T-cell (primary cell): ENCODE measurements around the gene CEP170B. TPM values are rescaled to one million over a fixed set of nuclear protein-coding genes. Genes with fewer than 3 reads are reported as not detected.

Experiments
- ATAC-seq, 4 experiments: fragments of 200-7000 bp in 3 of 4; fragments of 150-1000 bp in 1 of 4; cut with Tn5 transposase; replicated peaks in 1 of 4; 1 replicate in 3 of 4; 2 replicates in 1 of 4; pipeline ENCODE4 v1.10.0; 2021; ENCODE audit warnings: moderate library complexity in 3 of 4, mild to moderate bottlenecking in 2 of 4, moderate number of reproducible peaks in 1 of 4
- CTCF ChIA-PET, 2 donors: fragments of 300-600 bp; sonication (Branson Sonifier 250); formaldehyde crosslinking; loops; one replicate each; lab custom pipeline; 2022; ENCODE audit warnings: antibody characterized with exemption in 2 of 2; lab: Charles Lee
- POLR2A ChIA-PET, 2 donors: fragments of 300-600 bp; sonication (Branson Sonifier 250); formaldehyde crosslinking; loops; one replicate each; lab custom pipeline; 2022; ENCODE audit warnings: antibody characterized with exemption in 2 of 2; lab: Charles Lee
- DNase-seq, 35 experiments: peaks; one replicate each; pipeline versions ENCODE4 v3.0.0 to v3.0.0-alpha.2; 2013 to 2023
- H3K27ac ChIP-seq: one replicate; pipeline ENCODE4 v1.5.1; 2013; ENCODE audit warnings: low read length
- H3K27me3 ChIP-seq, 2 experiments: replicated peaks in 1 of 2; 1 replicate in 1 of 2; 2 replicates in 1 of 2; pipeline versions ENCODE4 v1.6.1 to v1.7.0; 2013; ENCODE audit warnings: low read length in 1 of 2, mixed read lengths in 1 of 2; ENCODE audit not compliant: control insufficient read depth in 2 of 2, insufficient read depth in 2 of 2; ENCODE audit errors: extremely low read depth in 1 of 2
- H3K36me3 ChIP-seq, 2 donors: 1 replicate in 1 of 2; 2 replicates in 1 of 2; pipeline versions ENCODE4 v1.6.1 to v1.7.0; 2013; ENCODE audit warnings: low read length in 1 of 2; ENCODE audit not compliant: control insufficient read depth in 2 of 2, insufficient read depth in 1 of 2; ENCODE audit errors: extremely low read depth in 1 of 2
- H3K4me1 ChIP-seq, 2 experiments: 1 replicate in 1 of 2; 2 replicates in 1 of 2; pipeline versions ENCODE4 v1.6.1 to v1.7.0; 2013; ENCODE audit warnings: low read length in 2 of 2, mixed read lengths in 1 of 2; ENCODE audit not compliant: insufficient read depth in 2 of 2, control insufficient read depth in 1 of 2; ENCODE audit errors: extremely low read depth in 1 of 2
- H3K4me3 ChIP-seq, 2 donors: 1 replicate in 1 of 2; 2 replicates in 1 of 2; pipeline versions ENCODE4 v1.5.1 to v1.7.0; 2013; ENCODE audit warnings: mild to moderate bottlenecking in 2 of 2, low read length in 1 of 2, moderate library complexity in 1 of 2; ENCODE audit not compliant: control insufficient read depth in 1 of 2; ENCODE audit errors: extremely low read depth in 1 of 2
- H3K9me3 ChIP-seq: 2 replicates; pipeline ENCODE4 v1.7.0; 2013
- H3K27ac Mint-ChIP-seq, 2 donors: one replicate each; pipeline ENCODE4 v1.8.0; 2020 to 2021; ENCODE audit warnings: mild to moderate bottlenecking in 2 of 2, mixed read lengths in 2 of 2
- H3K27me3 Mint-ChIP-seq, 2 donors: one replicate each; pipeline ENCODE4 v1.8.0; 2021 to 2022; ENCODE audit warnings: mixed read lengths in 2 of 2
- H3K36me3 Mint-ChIP-seq: one replicate; pipeline ENCODE4 v1.8.0; 2021; ENCODE audit warnings: mixed read lengths
- H3K4me1 Mint-ChIP-seq, 3 donors: one replicate each; pipeline ENCODE4 v1.8.0; 2020 to 2022; ENCODE audit warnings: mixed read lengths in 3 of 3, mild to moderate bottlenecking in 1 of 3
- H3K4me3 Mint-ChIP-seq, 3 donors: one replicate each; pipeline ENCODE4 v1.8.0; 2020 to 2022; ENCODE audit warnings: mild to moderate bottlenecking in 3 of 3, mixed read lengths in 3 of 3, moderate library complexity in 3 of 3
- H3K9me3 Mint-ChIP-seq, 3 donors: one replicate each; pipeline ENCODE4 v1.8.0; 2020 to 2022; ENCODE audit warnings: mixed read lengths in 3 of 3
- WGBS: methylation state at CpG from one replicate; pipeline ENCODE4 v1.1.5; 2013; ENCODE audit warnings: missing lambda C conversion rate; ENCODE audit not compliant: insufficient coverage; 5-methylcytosine and 5-hydroxymethylcytosine counted together
- total RNA-seq, 35 experiments: library from RNA in 6 of 35; stranded (reverse) in 6 of 35; fragments of 120-200 nt in 1 of 35; gene quantifications; one replicate each; pipeline versions ENCODE4 v1.2.1 to v1.2.4 and lab custom pipeline; 2013 to 2026

Gene CEP170B
- total RNA-seq, 5 donors from 2014 or later (not counting 1 experiment from before 2014, with no cell fraction given), result 2.8 to 11.2 (median 6.9) TPM

- H3K4me1 Mint-ChIP-seq, result peaks cover 0 to 6% (median 0%) of the 10 kb centered on the region in 3 donors
- Histone ChIP-seq H3K4me3 (no peak overlapping the region), H3K9me3 (no peaks in the 10 kb centered on the region), H3K27me3 (peaks cover 0 to 56% of the 10 kb centered on the region in 2 experiments), H3K27ac (no peak overlapping the region), H3K36me3 (no peaks in the 10 kb centered on the region), H3K4me1 (peaks cover 0 to 5% of the 10 kb centered on the region in 2 experiments)
- H3K9me3 Mint-ChIP-seq, result no peaks in the 10 kb centered on the region
- no peak overlapping the region for H3K4me3 Mint-ChIP-seq
- POLR2A ChIA-PET, result no interaction called here
- ATAC-seq, result no peak
- peaks cover 3 to 11% of the 10 kb centered on the region in 2 donors for H3K27me3 Mint-ChIP-seq
- H3K36me3 Mint-ChIP-seq, result no peaks in the 10 kb centered on the region
- CTCF ChIA-PET, result no interaction called here
- WGBS, result no CpG with 5 or more reads among the region's 1 CpG
- no peak for DNase-seq
- H3K27ac Mint-ChIP-seq, result no peak overlapping the region
Measured at GRCh38 chr14:104938960-104939359, 73.9 kb downstream of the CEP170B start.

GRCh38 chr14:104939666-104940410, 74.8 kb downstream of the CEP170B start:
- Mint-ChIP-seq H3K9me3 (no peaks in the 10 kb centered on the region), H3K27me3 (peaks cover 3 to 6% of the 10 kb centered on the region in 2 donors), H3K27ac (no peak overlapping the region), H3K4me1 (no peaks in the 10 kb centered on the region), H3K4me3 (no peak overlapping the region), H3K36me3 (no peaks in the 10 kb centered on the region)
- H3K36me3 ChIP-seq, result no peaks in the 10 kb centered on the region
- no peak for ATAC-seq
- no peak overlapping the region for H3K27ac ChIP-seq
- CTCF ChIA-PET, result no interaction called here
- H3K4me1 ChIP-seq, result no peaks in the 10 kb centered on the region
- 68% methylated on average over 8 of the region's 11 CpGs for WGBS
- POLR2A ChIA-PET, result no interaction called here
- no peaks in the 10 kb centered on the region for H3K9me3 ChIP-seq
- no peak for DNase-seq
- H3K27me3 ChIP-seq, result peaks cover 0 to 48% of the 10 kb centered on the region in 2 experiments
- H3K4me3 ChIP-seq, result no peak overlapping the region

DNA sequence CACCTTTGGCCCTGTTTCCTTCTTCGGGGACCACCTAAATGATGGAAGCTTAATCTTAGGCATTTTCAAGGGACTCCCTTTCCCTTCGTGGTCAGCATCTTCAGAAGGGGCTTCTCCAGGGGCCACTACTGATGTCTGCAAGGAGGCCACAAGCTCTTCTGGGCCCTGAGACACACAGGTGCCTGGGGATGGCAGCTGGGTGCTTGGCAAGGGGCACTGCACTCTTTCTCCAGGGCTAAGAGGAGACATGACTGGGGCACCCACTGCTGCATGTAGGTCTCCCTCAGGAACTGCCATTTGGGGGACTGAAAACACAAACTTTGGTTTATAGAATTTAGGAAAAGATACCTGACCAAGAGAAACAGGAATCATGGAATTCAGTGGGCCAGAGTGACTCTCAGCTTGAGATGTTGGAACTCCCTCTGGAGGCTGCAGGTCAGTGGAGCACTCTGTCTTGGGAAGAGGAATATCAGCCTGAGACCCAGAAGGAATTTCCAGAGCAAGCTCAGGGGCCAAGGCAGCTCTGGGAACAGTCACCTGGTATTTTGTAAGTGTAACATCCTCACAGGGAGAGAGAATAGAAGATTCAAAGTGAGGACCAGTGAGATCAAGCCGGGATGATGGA, 75.6 kb downstream of the CEP170B start:
- Histone ChIP-seq H3K4me3 (no peak overlapping the region), H3K27me3 (peaks cover 0 to 42% of the 10 kb centered on the region in 2 experiments), H3K4me1 (no peaks in the 10 kb centered on the region), H3K9me3 (no peaks in the 10 kb centered on the region), H3K27ac (no peak overlapping the region), H3K36me3 (no peaks in the 10 kb centered on the region)
- H3K9me3 Mint-ChIP-seq, result no peaks in the 10 kb centered on the region
- ChIA-PET POLR2A (interaction anchor here in 1 of 2 donors (0.6 kb wide), 1 partner anchor 285 kb away, joined by 3 read pairs; no protein-coding TSS in a partner anchor), CTCF (no interaction called here)
- DNase-seq (no peak), ATAC-seq (no peak)
- H3K4me1 Mint-ChIP-seq, result no peaks in the 10 kb centered on the region
- no peaks in the 10 kb centered on the region for H3K36me3 Mint-ChIP-seq
- 76% methylated on average over 3 of the region's 3 CpGs for WGBS
- no peak overlapping the region for H3K4me3 Mint-ChIP-seq
- no peak overlapping the region for H3K27ac Mint-ChIP-seq
- H3K27me3 Mint-ChIP-seq, result peaks cover 3 to 4% of the 10 kb centered on the region in 2 donors

- Histone ChIP-seq H3K4me3 (no peak overlapping the region), H3K4me1 (no peaks in the 10 kb centered on the region), H3K27ac (no peak overlapping the region), H3K9me3 (no peaks in the 10 kb centered on the region), H3K27me3 (peaks cover 0 to 32% of the 10 kb centered on the region in 2 experiments), H3K36me3 (no peaks in the 10 kb centered on the region)
- H3K27me3 Mint-ChIP-seq, result peaks cover 3 to 4% of the 10 kb centered on the region in 2 donors
- ChIA-PET POLR2A (interaction anchor here in 1 of 2 donors (0.6 kb wide), 1 partner anchor 284 kb away, joined by 3 read pairs; no protein-coding TSS in a partner anchor), CTCF (no interaction called here)
- ATAC-seq (no peak), DNase-seq (no peak)
- H3K9me3 Mint-ChIP-seq, result no peaks in the 10 kb centered on the region
- no peaks in the 10 kb centered on the region for H3K36me3 Mint-ChIP-seq
- H3K4me3 Mint-ChIP-seq, result no peak overlapping the region
- H3K4me1 Mint-ChIP-seq, result no peaks in the 10 kb centered on the region
- 84% methylated on average over 26 of the region's 26 CpGs for WGBS
- no peak overlapping the region for H3K27ac Mint-ChIP-seq
Measured at GRCh38 chr14:104941508-104942365, 76.7 kb downstream of the CEP170B start.

DNA sequence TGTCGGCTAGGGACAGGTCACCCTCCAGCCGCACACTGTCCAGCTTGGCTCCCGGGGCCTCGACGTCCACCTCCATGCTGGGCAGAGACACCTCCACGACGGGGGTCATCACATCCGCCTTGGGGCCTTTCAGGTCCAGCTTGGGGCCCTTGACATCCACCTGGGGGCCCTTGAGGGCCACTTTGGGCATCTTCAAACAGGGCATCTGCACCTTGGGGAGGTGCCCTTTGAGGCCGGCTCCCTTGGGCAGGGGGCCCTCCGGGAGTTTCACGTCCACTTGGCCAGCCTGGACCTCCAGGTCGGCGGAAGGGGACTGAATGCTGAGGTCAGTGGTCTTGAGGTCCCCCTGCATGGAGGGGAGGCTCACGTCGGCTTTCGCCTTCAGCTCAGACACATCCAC, 77.5 kb downstream of the CEP170B start:
- Mint-ChIP-seq H3K27ac (no peak overlapping the region), H3K9me3 (no peaks in the 10 kb centered on the region), H3K4me3 (no peak overlapping the region), H3K36me3 (no peaks in the 10 kb centered on the region), H3K4me1 (no peaks in the 10 kb centered on the region), H3K27me3 (peaks cover 3% of the 10 kb centered on the region in 2 donors)
- ATAC-seq (no peak), DNase-seq (no peak)
- Histone ChIP-seq H3K4me3 (no peak overlapping the region), H3K27ac (no peak overlapping the region), H3K36me3 (no peaks in the 10 kb centered on the region), H3K27me3 (peaks cover 0 to 32% of the 10 kb centered on the region in 2 experiments), H3K4me1 (no peaks in the 10 kb centered on the region), H3K9me3 (no peaks in the 10 kb centered on the region)
- POLR2A ChIA-PET, result no interaction called here
- WGBS, result 88% methylated on average over 16 of the region's 16 CpGs
- CTCF ChIA-PET, result no interaction called here
